Measurements from ENCODE around the gene ACKR1.

DNA sequence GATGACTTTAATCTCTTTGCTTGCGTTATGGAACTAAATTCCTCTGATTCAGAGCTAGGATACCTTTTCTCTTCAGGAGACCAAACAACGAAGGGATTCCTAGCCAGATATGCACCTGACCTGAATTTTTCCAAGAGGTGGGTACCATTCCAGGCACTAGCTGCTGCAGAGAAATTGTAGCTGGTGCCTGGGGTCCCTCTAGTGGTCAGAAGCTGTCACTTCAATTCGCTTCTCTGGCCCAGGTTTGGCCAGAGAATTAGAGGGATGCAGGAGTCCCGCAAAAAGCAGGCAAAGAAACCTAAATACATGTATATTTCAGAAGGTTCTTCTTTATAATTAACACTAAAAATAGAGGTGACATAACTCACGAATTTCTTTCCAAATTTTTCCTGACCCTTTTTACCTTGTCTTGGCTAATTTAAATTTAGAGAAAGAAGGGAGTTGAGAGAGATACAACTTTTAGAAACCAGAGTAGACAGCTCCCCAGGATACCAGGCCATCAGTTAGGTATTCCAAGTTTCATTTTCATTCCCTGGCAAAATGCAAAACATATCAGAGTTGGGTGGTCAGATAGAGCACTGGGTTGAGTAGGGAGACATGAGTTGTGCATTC lies 9.6 kb downstream of the ACKR1 start:
- no peak for TF ChIP-seq POLR2A (IDR thresholded peaks at IDR 0.05)
- TF ChIP-seq, protein P1, sequence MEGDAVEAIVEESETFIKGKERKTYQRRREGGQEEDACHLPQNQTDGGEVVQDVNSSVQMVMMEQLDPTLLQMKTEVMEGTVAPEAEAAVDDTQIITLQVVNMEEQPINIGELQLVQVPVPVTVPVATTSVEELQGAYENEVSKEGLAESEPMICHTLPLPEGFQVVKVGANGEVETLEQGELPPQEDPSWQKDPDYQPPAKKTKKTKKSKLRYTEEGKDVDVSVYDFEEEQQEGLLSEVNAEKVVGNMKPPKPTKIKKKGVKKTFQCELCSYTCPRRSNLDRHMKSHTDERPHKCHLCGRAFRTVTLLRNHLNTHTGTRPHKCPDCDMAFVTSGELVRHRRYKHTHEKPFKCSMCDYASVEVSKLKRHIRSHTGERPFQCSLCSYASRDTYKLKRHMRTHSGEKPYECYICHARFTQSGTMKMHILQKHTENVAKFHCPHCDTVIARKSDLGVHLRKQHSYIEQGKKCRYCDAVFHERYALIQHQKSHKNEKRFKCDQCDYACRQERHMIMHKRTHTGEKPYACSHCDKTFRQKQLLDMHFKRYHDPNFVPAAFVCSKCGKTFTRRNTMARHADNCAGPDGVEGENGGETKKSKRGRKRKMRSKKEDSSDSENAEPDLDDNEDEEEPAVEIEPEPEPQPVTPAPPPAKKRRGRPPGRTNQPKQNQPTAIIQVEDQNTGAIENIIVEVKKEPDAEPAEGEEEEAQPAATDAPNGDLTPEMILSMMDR (IDR thresholded peaks at IDR 0.05), result peak; percentile 72 to 86 (median 78)
- no peak for TF ChIP-seq POLR2AphosphoS5 (IDR thresholded peaks at IDR 0.05)
- TF ChIP-seq EP300 (IDR thresholded peaks at IDR 0.05), result no peak
